GM18499 (cell line): ENCODE results near the gene TRAF3IP3.
A peak's percentile ranks its signal among the peaks of the same experiment; 100 is the strongest.

Experiments
- ATAC-seq: cut with Tn5 transposase; IDR thresholded peaks from one replicate; pipeline ENCODE4 v1.9.1; 2021; ENCODE audit warnings: moderate number of reproducible peaks; ENCODE audit not compliant: insufficient read depth, unreplicated experiment

Gene TRAF3IP3

DNA sequence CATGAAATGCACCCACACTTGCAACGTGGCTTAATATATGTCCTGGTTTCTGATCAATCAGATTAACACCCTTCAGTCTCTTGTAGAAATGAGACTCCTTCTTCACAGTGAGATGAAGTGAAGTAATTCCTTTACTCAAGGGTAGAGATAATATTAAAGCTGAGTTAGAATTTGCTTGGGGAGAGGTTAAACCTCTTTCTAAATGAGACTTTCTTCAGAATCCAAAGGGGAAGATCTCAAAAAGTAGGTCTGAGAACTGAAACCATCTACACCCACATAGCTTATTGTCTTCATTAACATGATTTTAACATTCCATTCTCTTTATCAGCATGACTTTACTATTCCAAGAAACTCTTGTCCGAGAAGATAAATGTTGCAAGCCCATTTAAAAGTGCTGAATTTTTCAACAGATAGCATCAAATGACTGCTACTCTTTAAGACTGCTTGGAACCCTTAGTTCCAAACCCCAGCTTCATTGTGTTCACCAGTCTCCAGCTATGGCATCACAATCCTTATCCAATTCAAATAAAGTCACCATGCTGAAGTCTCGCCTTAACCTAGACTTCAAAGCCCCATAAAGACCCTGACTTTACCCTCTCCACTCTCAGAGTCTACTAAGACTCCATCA lies 19.2 kb upstream of the TRAF3IP3 start:
- no peak for ATAC-seq

DNA sequence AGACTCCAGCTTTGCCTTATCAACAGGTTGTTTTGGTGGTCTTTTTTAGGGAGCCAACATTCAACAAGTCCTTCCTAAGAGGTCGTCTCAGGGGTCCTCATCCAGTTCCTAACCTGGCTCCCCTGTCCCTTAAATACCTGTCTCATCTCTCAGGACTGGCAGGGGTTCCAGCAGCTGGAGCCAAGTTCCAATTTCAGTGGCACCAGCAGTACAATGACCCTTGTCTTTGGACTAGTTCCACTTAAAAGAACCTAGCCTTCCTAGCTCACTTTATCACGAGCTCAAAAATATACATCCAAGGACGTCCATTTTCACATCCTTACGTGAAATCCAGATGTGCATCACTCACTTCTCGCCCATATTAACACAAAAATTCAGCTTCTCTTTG lies 18.7 kb upstream of the TRAF3IP3 start:
- no peak for ATAC-seq

DNA sequence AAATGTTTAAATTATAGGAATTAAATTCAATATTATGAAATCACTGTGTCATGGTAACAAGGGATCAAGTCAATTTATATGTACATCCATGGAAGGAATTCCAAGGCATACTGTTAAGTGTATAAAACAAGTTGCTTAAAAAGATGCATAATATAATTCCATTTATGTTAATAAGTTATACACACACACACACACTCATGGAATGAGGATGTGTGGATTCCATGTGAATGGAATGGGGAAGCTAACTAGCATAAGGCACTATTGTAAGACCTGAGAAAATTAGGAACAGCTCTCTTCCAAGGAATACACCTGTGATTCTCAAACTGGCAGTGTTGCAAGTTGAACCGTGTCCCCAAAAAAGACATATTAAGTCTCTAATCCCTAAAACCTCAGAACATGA lies 17.6 kb upstream of the TRAF3IP3 start:
- no peak for ATAC-seq

DNA sequence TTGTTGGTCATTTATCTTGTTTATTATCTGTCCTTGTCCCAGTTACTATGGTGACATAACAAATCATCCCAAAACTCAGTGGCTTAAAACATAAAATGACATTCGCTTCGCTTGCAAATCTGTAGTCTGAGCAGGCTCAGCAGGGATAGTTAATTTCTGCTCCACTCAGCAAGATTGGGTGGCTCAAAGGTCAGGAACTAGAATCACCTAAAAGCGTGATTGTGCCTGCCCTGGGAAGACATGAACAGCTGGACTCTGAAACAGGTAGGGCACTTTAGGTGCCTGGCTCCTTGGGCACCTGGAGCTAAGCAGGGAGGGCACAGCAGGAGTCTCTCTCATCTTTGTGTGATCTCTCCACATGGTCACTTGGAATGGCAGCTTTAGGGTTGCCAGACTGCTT lies 14.7 kb upstream of the TRAF3IP3 start:
- no peak for ATAC-seq

- no peak for ATAC-seq
These were observed 14.0 kb upstream of the TRAF3IP3 start for GRCh38 chr1:209741889-209742288.

- ATAC-seq, result no peak
These were observed 13.3 kb upstream of the TRAF3IP3 start for GRCh38 chr1:209742409-209743144.

DNA sequence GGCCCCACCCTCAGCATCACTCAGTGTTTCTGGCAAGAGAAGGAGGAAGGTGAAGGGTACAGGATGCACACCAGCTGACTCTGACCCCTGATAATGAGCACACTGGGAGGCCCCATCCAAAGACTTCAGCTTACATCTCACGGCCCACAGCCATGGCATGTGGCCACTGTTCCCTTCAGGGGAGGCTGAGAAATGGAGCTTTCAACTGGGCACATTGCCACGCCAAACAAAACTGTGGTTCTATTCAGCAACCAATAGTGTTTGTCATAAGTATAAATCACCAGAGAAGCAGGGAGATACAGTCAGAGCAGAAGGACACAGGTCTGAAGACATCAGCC lies 12.7 kb upstream of the TRAF3IP3 start:
- no peak for ATAC-seq

DNA sequence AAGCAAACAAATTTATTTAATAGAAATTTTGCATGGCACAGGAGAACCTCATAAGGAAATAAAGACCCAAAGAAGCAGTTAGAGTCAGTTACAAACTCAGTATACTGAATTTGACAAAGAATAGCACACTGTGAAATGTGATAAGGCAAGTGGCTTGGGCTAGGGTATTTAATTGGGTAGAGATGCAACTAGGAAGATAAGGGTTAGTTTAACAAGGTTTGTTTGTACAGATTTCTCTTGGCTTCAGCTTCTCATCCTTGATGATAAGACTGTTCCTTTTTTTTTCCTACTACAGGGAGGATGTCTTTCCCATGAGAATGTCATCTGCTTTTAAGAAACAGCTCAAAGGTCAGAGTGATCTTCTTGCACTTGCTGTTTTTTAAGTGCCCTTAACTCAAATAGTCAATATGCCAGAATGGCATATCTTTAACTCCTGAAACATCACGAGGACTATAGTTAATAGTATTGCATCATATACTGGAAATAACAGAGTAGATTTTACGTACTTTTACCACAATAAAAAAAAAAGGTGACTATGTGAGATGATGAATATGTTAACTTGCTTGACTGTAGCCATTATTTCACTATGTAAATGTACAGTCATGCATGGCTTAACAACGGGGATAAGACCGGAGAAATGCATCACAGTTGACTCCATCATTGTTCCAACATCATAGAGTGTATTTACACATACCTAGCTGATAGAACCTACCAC lies 9.2 kb upstream of the TRAF3IP3 start:
- no peak for ATAC-seq

- ATAC-seq, result peak; percentile 54
These were observed 8.1 kb upstream of the TRAF3IP3 start for GRCh38 chr1:209747580-209748262.

GRCh38 chr1:209748620-209749019 lies 7.2 kb upstream of the TRAF3IP3 start:
- no peak for ATAC-seq

GRCh38 chr1:209749205-209749604 lies 6.6 kb upstream of the TRAF3IP3 start:
- ATAC-seq, result no peak

- ATAC-seq, result no peak
These were observed 6.1 kb upstream of the TRAF3IP3 start for GRCh38 chr1:209749670-209750323.

- ATAC-seq, result peak; percentile 28
These were observed 4.1 kb upstream of the TRAF3IP3 start for GRCh38 chr1:209751627-209752231.

- ATAC-seq, result no peak
These were observed 3.0 kb upstream of the TRAF3IP3 start for GRCh38 chr1:209752890-209753289.

GRCh38 chr1:209755256-209755655 lies 597 bp upstream of the TRAF3IP3 start:
- no peak for ATAC-seq

GRCh38 chr1:209756615-209757445 lies 977 bp downstream of the TRAF3IP3 start:
- no peak for ATAC-seq

DNA sequence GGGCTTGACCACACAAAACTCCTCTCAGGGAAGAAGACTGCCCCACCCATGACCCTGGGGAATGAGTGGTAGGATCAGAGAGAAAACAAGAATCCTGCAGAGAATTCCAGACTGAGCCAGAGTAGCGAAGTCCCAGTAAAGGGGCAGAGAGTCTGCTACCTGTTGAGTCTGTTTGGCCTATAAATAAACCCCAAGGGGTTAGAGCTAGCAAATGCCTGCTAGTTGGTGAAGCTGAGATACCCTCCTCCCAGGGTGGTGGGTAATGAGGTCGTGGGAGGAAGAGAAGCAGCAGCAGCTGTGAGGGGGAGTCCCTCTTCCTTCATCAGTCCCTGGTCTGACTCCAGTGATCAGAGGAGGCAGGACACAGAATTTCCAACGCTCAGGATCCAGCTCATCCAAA lies 2.5 kb downstream of the TRAF3IP3 start:
- no peak for ATAC-seq

GRCh38 chr1:209759829-209760359 lies 4.0 kb downstream of the TRAF3IP3 start:
- no peak for ATAC-seq

- ATAC-seq, result no peak
These were observed 5.3 kb downstream of the TRAF3IP3 start for GRCh38 chr1:209761011-209761635.
